ENCODE results near the gene RAB14.

The RAB14 gene

GRCh38 chr9:121201738-121202533, at the start of gene RAB14:
TSS of gene RAB14 (minus strand) at chr9:121201869. CDS start at chr9:121193412, 8,457 bp downstream.
- peak within 1 kb of the TSS; percentile 88 for H3K27ac ChIP-seq
- peak within 1 kb of the TSS; percentile 73 for H3K4me3 ChIP-seq (ENCODE audit: low read depth, low read length)
- H3K36me3 ChIP-seq, result peaks cover 10% of the 10 kb centered on the region; the same call in 1 of the 2 replicates
- no peaks in the 10 kb centered on the region for H3K27me3 ChIP-seq (ENCODE audit: insufficient read depth, low read depth, severe bottlenecking)
- TF ChIP-seq, protein P1, sequence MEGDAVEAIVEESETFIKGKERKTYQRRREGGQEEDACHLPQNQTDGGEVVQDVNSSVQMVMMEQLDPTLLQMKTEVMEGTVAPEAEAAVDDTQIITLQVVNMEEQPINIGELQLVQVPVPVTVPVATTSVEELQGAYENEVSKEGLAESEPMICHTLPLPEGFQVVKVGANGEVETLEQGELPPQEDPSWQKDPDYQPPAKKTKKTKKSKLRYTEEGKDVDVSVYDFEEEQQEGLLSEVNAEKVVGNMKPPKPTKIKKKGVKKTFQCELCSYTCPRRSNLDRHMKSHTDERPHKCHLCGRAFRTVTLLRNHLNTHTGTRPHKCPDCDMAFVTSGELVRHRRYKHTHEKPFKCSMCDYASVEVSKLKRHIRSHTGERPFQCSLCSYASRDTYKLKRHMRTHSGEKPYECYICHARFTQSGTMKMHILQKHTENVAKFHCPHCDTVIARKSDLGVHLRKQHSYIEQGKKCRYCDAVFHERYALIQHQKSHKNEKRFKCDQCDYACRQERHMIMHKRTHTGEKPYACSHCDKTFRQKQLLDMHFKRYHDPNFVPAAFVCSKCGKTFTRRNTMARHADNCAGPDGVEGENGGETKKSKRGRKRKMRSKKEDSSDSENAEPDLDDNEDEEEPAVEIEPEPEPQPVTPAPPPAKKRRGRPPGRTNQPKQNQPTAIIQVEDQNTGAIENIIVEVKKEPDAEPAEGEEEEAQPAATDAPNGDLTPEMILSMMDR (IDR thresholded peaks at IDR 0.05; ENCODE audit: low read depth, low read length), result peak; percentile 78
- no peaks in the 10 kb centered on the region for H3K9me3 ChIP-seq (ENCODE audit: severe bottlenecking)
- peak; percentile 100 for DNase-seq

GRCh38 chr9:121249563-121249962, 47.9 kb upstream of the RAB14 start:
- H3K36me3 ChIP-seq, result no peaks in the 10 kb centered on the region
- no peaks in the 10 kb centered on the region for H3K9me3 ChIP-seq (ENCODE audit: severe bottlenecking)
- no peak overlapping the region for H3K27ac ChIP-seq
- no peak overlapping the region for H3K4me3 ChIP-seq (ENCODE audit: low read depth, low read length)
- TF ChIP-seq, protein P1 (IDR thresholded peaks at IDR 0.05; ENCODE audit: low read depth, low read length), result no peak
- no peaks in the 10 kb centered on the region for H3K27me3 ChIP-seq (ENCODE audit: insufficient read depth, low read depth, severe bottlenecking)
- no peak for DNase-seq

- Histone ChIP-seq H3K4me3 (ENCODE audit: low read depth, low read length) (no peak overlapping the region), H3K27ac (no peak overlapping the region), H3K27me3 (ENCODE audit: insufficient read depth, low read depth, severe bottlenecking) (no peaks in the 10 kb centered on the region), H3K36me3 (no peaks in the 10 kb centered on the region), H3K9me3 (ENCODE audit: severe bottlenecking) (no peaks in the 10 kb centered on the region)
- no peak for DNase-seq
- TF ChIP-seq, protein P1 (IDR thresholded peaks at IDR 0.05; ENCODE audit: low read depth, low read length), result no peak
These were observed 45.3 kb upstream of the RAB14 start for GRCh38 chr9:121246821-121247561.

- Histone ChIP-seq H3K36me3 (no peaks in the 10 kb centered on the region), H3K27me3 (ENCODE audit: insufficient read depth, low read depth, severe bottlenecking) (no peaks in the 10 kb centered on the region), H3K27ac (no peak overlapping the region), H3K4me3 (ENCODE audit: low read depth, low read length) (no peak overlapping the region), H3K9me3 (ENCODE audit: severe bottlenecking) (no peaks in the 10 kb centered on the region)
- TF ChIP-seq, protein P1 (IDR thresholded peaks at IDR 0.05; ENCODE audit: low read depth, low read length), result no peak
- DNase-seq, result no peak
These were observed 41.3 kb upstream of the RAB14 start for GRCh38 chr9:121242959-121243346.

- Histone ChIP-seq H3K27ac (no peak overlapping the region), H3K9me3 (ENCODE audit: severe bottlenecking) (no peaks in the 10 kb centered on the region), H3K4me3 (ENCODE audit: low read depth, low read length) (no peak overlapping the region), H3K36me3 (no peaks in the 10 kb centered on the region), H3K27me3 (ENCODE audit: insufficient read depth, low read depth, severe bottlenecking) (no peaks in the 10 kb centered on the region)
- DNase-seq, result no peak
- TF ChIP-seq, protein P1 (IDR thresholded peaks at IDR 0.05; ENCODE audit: low read depth, low read length), result no peak
These were observed 40.7 kb upstream of the RAB14 start for GRCh38 chr9:121242219-121242958.
